ENCODE data around the gene USE1. TPM values are rescaled to one million over a fixed set of nuclear protein-coding genes. Genes with fewer than 3 reads are reported as not detected.

Gene USE1
- total and polyA plus RNA-seq, 4 donors = 9.6 to 27.8 (median 18.1) TPM

DNA sequence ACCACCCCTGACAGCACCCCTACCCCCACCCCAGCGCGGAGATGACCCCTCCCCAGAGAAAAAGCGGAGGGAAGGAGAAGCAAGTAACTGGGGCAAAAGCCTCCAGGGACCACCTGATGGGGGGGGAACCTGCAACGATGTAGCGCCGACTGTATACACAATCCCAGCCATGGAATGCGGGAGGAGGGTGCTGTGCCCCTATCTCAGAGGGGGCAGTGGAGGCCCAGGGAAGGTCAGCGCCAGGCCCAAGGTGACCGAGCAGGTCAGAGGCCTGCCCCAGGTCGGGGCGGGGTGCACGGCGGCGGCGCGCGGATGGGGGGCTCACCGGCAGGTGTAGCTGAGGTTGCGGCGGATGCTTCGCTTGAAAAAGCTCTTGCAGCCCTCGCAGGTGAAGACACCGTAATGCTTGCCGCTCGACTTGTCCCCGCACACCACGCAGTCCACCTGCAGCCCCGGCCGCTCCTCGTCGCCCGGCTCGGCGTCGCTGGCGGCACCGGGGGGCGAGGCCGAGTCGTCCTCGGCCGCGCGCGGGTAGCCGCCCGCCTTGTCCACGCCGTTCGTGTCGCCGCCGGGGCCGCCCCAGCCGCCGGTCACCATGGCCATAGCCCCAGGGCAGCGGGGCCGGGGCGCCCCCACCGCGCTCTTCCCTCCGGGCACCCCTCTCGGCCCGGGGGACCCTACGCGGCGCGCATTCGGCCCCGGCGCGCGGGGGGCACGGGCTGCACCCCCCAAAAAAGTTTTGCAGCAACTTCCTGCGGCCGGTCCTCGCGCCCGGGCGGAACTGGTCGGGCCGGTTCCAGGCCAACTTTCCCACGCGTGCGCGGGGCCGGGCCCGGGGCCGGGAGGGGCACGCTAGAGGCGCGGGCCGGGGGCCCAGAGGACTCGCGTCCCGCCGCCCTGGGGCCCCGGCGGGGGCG is 29.7 kb downstream of the USE1 start:
- Histone ChIP-seq H3K4me1 (ENCODE audit: control insufficient read depth in 4 of 4, insufficient read depth in 4 of 4, low read length in 3 of 4) (peaks cover 19 to 61% (median 56%) of the 10 kb centered on the region in 4 donors), H3K27ac (ENCODE audit: low read depth in 1 of 2, low read length in 2 of 2) (peak overlapping the region; percentile 81), H3K9ac (ENCODE audit: low read depth in 1 of 2, low read length in 2 of 2) (peak overlapping the region in 1 of 2 donors; percentile 60), H3K27me3 (ENCODE audit: control insufficient read depth in 4 of 4, insufficient read depth in 4 of 4, low read length in 3 of 4) (no peaks in the 10 kb centered on the region), H3K36me3 (ENCODE audit: control insufficient read depth in 4 of 4, insufficient read depth in 3 of 4, low read depth in 1 of 4, low read length in 3 of 4) (no peaks in the 10 kb centered on the region), H3K9me3 (ENCODE audit: control insufficient read depth in 4 of 4, low read length in 3 of 4) (no peaks in the 10 kb centered on the region), H3K4me3 (ENCODE audit: low read depth in 1 of 3, low read length in 3 of 3) (peak overlapping the region; percentile 75 to 89 (median 88))
- no peak for DNase-seq (ENCODE audit: low spot score)
- WGBS = 1% methylated on average over 100 of the region's 100 CpGs
- TF ChIP-seq FOXA2 (IDR thresholded peaks at IDR 0.05) (no peak), TAF1 (conservative IDR thresholded peaks at IDR 0.05) (no peak), YY1 (IDR thresholded peaks at IDR 0.05) (no peak), EGR1 (IDR thresholded peaks at IDR 0.05; ENCODE audit: low read depth in 2 of 2) (no peak), RAD21 (IDR thresholded peaks at IDR 0.05) (no peak), FOXA1 (IDR thresholded peaks at IDR 0.05) (no peak), JUND (IDR thresholded peaks at IDR 0.05) (no peak), HNF4G (IDR thresholded peaks at IDR 0.05) (no peak)
- TF ChIP-seq, protein P1, sequence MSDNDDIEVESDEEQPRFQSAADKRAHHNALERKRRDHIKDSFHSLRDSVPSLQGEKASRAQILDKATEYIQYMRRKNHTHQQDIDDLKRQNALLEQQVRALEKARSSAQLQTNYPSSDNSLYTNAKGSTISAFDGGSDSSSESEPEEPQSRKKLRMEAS (IDR thresholded peaks at IDR 0.05) = no peak
- TF ChIP-seq, protein P2, sequence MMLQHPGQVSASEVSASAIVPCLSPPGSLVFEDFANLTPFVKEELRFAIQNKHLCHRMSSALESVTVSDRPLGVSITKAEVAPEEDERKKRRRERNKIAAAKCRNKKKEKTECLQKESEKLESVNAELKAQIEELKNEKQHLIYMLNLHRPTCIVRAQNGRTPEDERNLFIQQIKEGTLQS (IDR thresholded peaks at IDR 0.05) = no peak
- TF ChIP-seq, protein P3, sequence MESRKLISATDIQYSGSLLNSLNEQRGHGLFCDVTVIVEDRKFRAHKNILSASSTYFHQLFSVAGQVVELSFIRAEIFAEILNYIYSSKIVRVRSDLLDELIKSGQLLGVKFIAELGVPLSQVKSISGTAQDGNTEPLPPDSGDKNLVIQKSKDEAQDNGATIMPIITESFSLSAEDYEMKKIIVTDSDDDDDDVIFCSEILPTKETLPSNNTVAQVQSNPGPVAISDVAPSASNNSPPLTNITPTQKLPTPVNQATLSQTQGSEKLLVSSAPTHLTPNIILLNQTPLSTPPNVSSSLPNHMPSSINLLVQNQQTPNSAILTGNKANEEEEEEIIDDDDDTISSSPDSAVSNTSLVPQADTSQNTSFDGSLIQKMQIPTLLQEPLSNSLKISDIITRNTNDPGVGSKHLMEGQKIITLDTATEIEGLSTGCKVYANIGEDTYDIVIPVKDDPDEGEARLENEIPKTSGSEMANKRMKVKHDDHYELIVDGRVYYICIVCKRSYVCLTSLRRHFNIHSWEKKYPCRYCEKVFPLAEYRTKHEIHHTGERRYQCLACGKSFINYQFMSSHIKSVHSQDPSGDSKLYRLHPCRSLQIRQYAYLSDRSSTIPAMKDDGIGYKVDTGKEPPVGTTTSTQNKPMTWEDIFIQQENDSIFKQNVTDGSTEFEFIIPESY (IDR thresholded peaks at IDR 0.05) = no peak

DNA sequence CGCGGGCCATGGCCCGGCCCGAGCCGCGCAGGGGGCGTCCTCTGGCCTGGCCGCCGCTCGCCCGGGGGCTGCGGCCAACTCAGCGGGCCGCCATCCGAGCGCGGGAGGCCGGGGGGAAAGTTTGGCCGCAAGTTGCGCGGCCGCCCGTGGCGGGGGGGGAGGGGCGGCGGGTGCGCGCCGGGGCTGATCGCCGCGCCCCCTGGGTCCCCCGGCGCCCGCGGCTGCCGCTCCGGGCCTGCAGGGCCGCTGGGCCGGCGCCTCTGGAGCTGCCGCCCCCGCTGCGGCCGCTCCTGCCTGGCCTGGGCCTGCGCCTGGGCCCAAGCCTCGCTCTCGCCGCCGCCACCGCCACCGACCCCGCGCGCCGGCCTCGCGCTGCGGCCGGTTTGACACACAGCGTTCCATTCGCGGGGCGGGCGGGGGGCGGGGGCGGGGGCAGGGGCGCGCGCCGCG is 30.4 kb downstream of the USE1 start, which contains the start of gene NR2F6:
NR2F6 (minus strand) TSS at position 385 of the 450 bp plus-strand sequence. CDS start 699 bp downstream, outside the sequence.
- Histone ChIP-seq H3K27ac (ENCODE audit: low read depth in 1 of 2, low read length in 2 of 2) (peak within 1 kb of the TSS; percentile 84 to 91), H3K9me3 (ENCODE audit: control insufficient read depth in 4 of 4, low read length in 3 of 4) (no peaks in the 10 kb centered on the region), H3K36me3 (ENCODE audit: control insufficient read depth in 4 of 4, insufficient read depth in 3 of 4, low read depth in 1 of 4, low read length in 3 of 4) (no peaks in the 10 kb centered on the region), H3K4me1 (ENCODE audit: control insufficient read depth in 4 of 4, insufficient read depth in 4 of 4, low read length in 3 of 4) (peaks cover 16 to 54% (median 49%) of the 10 kb centered on the region in 4 donors), H3K4me3 (ENCODE audit: low read depth in 1 of 3, low read length in 3 of 3) (peak within 1 kb of the TSS; percentile 75 to 89 (median 88)), H3K27me3 (ENCODE audit: control insufficient read depth in 4 of 4, insufficient read depth in 4 of 4, low read length in 3 of 4) (no peaks in the 10 kb centered on the region), H3K9ac (ENCODE audit: low read depth in 1 of 2, low read length in 2 of 2) (peak within 1 kb of the TSS in 1 of 2 donors; percentile 60)
- under 1% methylated on average over 71 of the region's 72 CpGs for WGBS
- no peak for DNase-seq (ENCODE audit: low spot score)
- TF ChIP-seq FOXA1 (IDR thresholded peaks at IDR 0.05) (no peak), HNF4G (IDR thresholded peaks at IDR 0.05) (no peak), FOXA2 (IDR thresholded peaks at IDR 0.05) (no peak), EGR1 (IDR thresholded peaks at IDR 0.05; ENCODE audit: low read depth in 2 of 2) (no peak)
- TF ChIP-seq, protein P4, sequence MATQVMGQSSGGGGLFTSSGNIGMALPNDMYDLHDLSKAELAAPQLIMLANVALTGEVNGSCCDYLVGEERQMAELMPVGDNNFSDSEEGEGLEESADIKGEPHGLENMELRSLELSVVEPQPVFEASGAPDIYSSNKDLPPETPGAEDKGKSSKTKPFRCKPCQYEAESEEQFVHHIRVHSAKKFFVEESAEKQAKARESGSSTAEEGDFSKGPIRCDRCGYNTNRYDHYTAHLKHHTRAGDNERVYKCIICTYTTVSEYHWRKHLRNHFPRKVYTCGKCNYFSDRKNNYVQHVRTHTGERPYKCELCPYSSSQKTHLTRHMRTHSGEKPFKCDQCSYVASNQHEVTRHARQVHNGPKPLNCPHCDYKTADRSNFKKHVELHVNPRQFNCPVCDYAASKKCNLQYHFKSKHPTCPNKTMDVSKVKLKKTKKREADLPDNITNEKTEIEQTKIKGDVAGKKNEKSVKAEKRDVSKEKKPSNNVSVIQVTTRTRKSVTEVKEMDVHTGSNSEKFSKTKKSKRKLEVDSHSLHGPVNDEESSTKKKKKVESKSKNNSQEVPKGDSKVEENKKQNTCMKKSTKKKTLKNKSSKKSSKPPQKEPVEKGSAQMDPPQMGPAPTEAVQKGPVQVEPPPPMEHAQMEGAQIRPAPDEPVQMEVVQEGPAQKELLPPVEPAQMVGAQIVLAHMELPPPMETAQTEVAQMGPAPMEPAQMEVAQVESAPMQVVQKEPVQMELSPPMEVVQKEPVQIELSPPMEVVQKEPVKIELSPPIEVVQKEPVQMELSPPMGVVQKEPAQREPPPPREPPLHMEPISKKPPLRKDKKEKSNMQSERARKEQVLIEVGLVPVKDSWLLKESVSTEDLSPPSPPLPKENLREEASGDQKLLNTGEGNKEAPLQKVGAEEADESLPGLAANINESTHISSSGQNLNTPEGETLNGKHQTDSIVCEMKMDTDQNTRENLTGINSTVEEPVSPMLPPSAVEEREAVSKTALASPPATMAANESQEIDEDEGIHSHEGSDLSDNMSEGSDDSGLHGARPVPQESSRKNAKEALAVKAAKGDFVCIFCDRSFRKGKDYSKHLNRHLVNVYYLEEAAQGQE (IDR thresholded peaks at IDR 0.05) = no peak
- TF ChIP-seq, protein P2 (IDR thresholded peaks at IDR 0.05) = no peak
- TF ChIP-seq, protein P1 (IDR thresholded peaks at IDR 0.05) = no peak
